Type B pancreatic cell (in vitro differentiated cells): ENCODE results near the gene ARHGEF26. TPM values are rescaled to one million over a fixed set of nuclear protein-coding genes. Genes with fewer than 3 reads are reported as not detected.

ENCODE experiments used
- DNase-seq: peaks from one replicate; pipeline ENCODE4 v3.0.0; 2021; ENCODE audit warnings: mixed read lengths; ENCODE audit not compliant: unreplicated experiment; ENCODE audit errors: extremely low spot score
- H3K27ac Mint-ChIP-seq: 2 replicates; pipeline ENCODE4 v1.8.0; 2021; ENCODE audit warnings: mild to moderate bottlenecking, mixed read lengths
- H3K27me3 Mint-ChIP-seq: 2 replicates; pipeline ENCODE4 v1.8.0; 2021; ENCODE audit warnings: mixed read lengths
- H3K36me3 Mint-ChIP-seq: 2 replicates; pipeline ENCODE4 v1.8.0; 2021; ENCODE audit warnings: mixed read lengths
- H3K4me1 Mint-ChIP-seq: one replicate; pipeline ENCODE4 v1.8.0; 2021; ENCODE audit warnings: mixed read lengths; ENCODE audit not compliant: unreplicated experiment
- H3K4me3 Mint-ChIP-seq: 2 replicates; pipeline ENCODE4 v1.8.0; 2021; ENCODE audit warnings: mild to moderate bottlenecking, mixed read lengths
- H3K9me3 Mint-ChIP-seq: 2 replicates; pipeline ENCODE4 v1.8.0; 2021; ENCODE audit warnings: mixed read lengths
- CTCF ChIP-seq: fragments of 200-600 bp; sonication (generic); conservative IDR thresholded peaks from 2 replicates; pipeline ENCODE4 v1.5.0; 2021; ENCODE audit warnings: antibody characterized with exemption, mild to moderate bottlenecking
- total RNA-seq: library from RNA; stranded (reverse); gene quantifications from 2 replicates; pipeline ENCODE4 v1.2.1, GENCODE V29; 2021; ENCODE audit warnings: low replicate concordance

ARHGEF26 gene
- total RNA-seq, 1 donor from 2014 or later = 12.7 TPM

- Mint-ChIP-seq H3K4me1 (peaks cover 34% of the 10 kb centered on the region), H3K9me3 (no peaks in the 10 kb centered on the region), H3K27ac (no peak overlapping the region), H3K27me3 (peaks cover 13% of the 10 kb centered on the region), H3K4me3 (peak overlapping the region; percentile 53), H3K36me3 (peaks cover 22% of the 10 kb centered on the region)
- TF ChIP-seq CTCF = no peak
- no peak for DNase-seq
Measured at GRCh38 chr3:154125378-154126030, 4.3 kb downstream of the ARHGEF26 start.

DNA sequence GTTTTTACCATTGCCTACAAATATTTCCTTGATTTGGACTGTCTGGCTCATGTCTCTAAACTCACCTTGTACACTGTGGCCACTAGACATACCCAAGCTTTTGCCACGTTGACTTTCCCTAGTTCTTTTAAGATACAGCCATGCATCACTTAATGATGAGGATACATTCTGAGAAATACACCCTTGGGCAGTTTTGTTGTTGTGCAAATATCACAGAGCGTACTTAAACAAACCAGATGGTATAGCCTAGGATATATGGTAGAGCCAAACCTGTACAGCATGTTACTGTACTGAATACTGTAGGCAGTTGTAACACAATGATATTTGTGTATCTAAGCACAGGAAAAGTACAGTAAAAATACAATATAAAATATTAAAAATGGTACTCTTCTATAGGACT, 5.5 kb downstream of the ARHGEF26 start:
- Mint-ChIP-seq H3K36me3 (peaks cover 29% of the 10 kb centered on the region), H3K4me1 (peaks cover 29% of the 10 kb centered on the region), H3K4me3 (no peak overlapping the region), H3K9me3 (no peaks in the 10 kb centered on the region), H3K27ac (no peak overlapping the region), H3K27me3 (peaks cover 8% of the 10 kb centered on the region)
- DNase-seq = no peak
- no peak for TF ChIP-seq CTCF

DNA sequence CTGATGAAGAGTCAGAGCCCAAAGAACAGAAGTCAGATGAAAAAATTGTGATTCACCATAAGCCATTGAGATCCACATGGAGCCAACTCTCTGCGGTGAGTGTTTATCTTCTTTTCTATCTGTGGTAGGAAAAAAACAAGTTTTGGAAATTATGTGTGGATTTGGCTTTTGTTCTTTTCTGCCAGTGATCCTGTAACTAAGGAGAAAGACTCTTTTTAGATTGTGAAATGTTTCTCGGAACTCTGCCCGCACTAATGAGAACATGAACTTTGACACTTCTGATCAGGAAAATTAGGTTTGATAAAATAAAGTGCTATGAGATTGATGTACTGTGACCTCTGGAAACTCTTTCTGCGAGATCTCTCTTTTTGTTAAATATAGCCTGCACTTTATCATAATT, 8.4 kb downstream of the ARHGEF26 start:
- no peak overlapping the region for H3K27ac Mint-ChIP-seq
- H3K4me3 Mint-ChIP-seq = no peak overlapping the region
- H3K4me1 Mint-ChIP-seq = peaks cover 18% of the 10 kb centered on the region
- no peaks in the 10 kb centered on the region for H3K9me3 Mint-ChIP-seq
- H3K27me3 Mint-ChIP-seq = no peaks in the 10 kb centered on the region
- DNase-seq = no peak
- peaks cover 31% of the 10 kb centered on the region for H3K36me3 Mint-ChIP-seq
- no peak for TF ChIP-seq CTCF

DNA sequence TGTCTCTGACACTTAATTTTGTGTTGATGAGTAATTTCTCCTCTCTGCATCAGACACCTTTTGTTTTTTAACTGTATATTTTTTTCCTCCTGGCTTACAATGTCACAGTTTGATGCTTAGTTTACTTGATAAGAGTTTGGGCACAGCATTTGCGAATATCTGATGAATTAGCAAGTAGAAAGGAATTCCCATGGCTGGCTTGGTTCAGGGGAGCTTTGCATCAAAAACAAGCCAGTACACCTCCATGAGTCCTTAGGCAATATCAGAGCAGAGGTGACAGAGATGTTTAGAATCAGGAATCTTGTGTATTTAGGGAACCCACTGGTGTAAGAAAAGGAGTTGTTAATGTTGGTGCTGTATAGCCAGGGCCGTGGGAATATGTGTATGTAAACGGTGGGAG, 9.3 kb downstream of the ARHGEF26 start:
- H3K4me1 Mint-ChIP-seq = peaks cover 15% of the 10 kb centered on the region
- DNase-seq = no peak
- H3K27me3 Mint-ChIP-seq = no peaks in the 10 kb centered on the region
- no peaks in the 10 kb centered on the region for H3K9me3 Mint-ChIP-seq
- TF ChIP-seq CTCF = no peak
- no peak overlapping the region for H3K27ac Mint-ChIP-seq
- peaks cover 31% of the 10 kb centered on the region for H3K36me3 Mint-ChIP-seq
- H3K4me3 Mint-ChIP-seq = no peak overlapping the region

DNA sequence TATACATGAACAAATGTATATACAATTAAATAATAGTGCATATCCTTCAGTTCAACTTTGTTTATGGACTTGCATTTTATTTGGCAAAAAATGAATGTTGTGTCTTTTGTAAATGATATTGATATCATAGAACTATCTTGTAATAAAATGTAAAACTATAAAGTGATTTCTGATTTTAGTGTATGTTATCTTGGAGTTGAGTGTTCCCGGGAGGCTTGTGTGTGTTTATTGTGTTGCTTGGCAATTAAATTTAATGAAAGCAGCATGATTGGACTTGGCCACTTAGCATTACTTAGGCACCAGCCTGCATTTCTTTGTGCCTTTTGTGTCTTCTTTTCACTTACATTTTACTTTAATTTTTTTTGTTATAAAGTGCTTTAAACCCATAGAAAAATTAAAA, 10.6 kb downstream of the ARHGEF26 start:
- Mint-ChIP-seq H3K36me3 (peaks cover 26% of the 10 kb centered on the region), H3K9me3 (no peaks in the 10 kb centered on the region), H3K4me3 (no peak overlapping the region)

More for the DNA sequence above, 10.6 kb downstream of the ARHGEF26 start:
- Mint-ChIP-seq H3K27ac (no peak overlapping the region), H3K27me3 (no peaks in the 10 kb centered on the region), H3K4me1 (peaks cover 10% of the 10 kb centered on the region)
- TF ChIP-seq CTCF = no peak
- DNase-seq = no peak
